OCI-LY3 (cell line): Measurements from ENCODE around the gene TRRAP.

ENCODE experiments used
- H2AFZ ChIP-seq: fragments of 200-600, 300-600 bp; shearing (Covaris generic); 2 replicates; pipeline ENCODE4 v1.6.0; 2014; ENCODE audit warnings: antibody characterized with exemption, low read depth, low read length
- H3K27ac ChIP-seq: fragments of 200-600, 300-600 bp; sonication (generic); 2 replicates; pipeline ENCODE4 v1.5.1; 2014; ENCODE audit warnings: mild to moderate bottlenecking, low read length, moderate library complexity, mixed read lengths
- H3K27me3 ChIP-seq: fragments of 200-600, 300-600 bp; sonication (generic); 2 replicates; pipeline ENCODE4 v1.6.1; 2014; ENCODE audit warnings: low read depth, low read length, mixed read lengths
- H3K36me3 ChIP-seq: fragments of 200-600, 300-600 bp; sonication (generic); replicated peaks from 2 replicates; pipeline ENCODE3; 2014; ENCODE audit warnings: low read depth, low read length, mixed read lengths
- H3K4me1 ChIP-seq: fragments of 300-600, 200-600 bp; sonication (generic); 2 replicates; pipeline ENCODE4 v1.6.1; 2014; ENCODE audit warnings: low read length, mixed read lengths
- H3K4me2 ChIP-seq: fragments of 200-600, 300-600 bp; sonication (generic); 2 replicates; pipeline ENCODE4 v1.6.1; 2014; ENCODE audit warnings: low read length, mixed read lengths
- H3K4me3 ChIP-seq: fragments of 300-600, 200-600 bp; sonication (generic); 2 replicates; pipeline ENCODE4 v1.5.1; 2014; ENCODE audit warnings: antibody characterized with exemption, mild to moderate bottlenecking, low read length, moderate library complexity
- H3K79me2 ChIP-seq: fragments of 300-600, 200-600 bp; shearing (Covaris generic); 2 replicates; pipeline ENCODE4 v1.6.1; 2014; ENCODE audit warnings: mild to moderate bottlenecking, low read length, mixed read lengths
- H3K9ac ChIP-seq: fragments of 300-600, 200-600 bp; shearing (Covaris generic); 2 replicates; pipeline ENCODE4 v1.6.0; 2014; ENCODE audit warnings: mild to moderate bottlenecking, low read length, moderate library complexity
- H3K9me3 ChIP-seq: fragments of 200-600, 300-600 bp; shearing (Covaris generic); 2 replicates; pipeline ENCODE4 v1.6.1; 2014; ENCODE audit warnings: low read length, mixed read lengths; ENCODE audit not compliant: insufficient read depth
- H4K20me1 ChIP-seq: fragments of 200-600, 300-600 bp; sonication (generic); 2 replicates; pipeline ENCODE4 v1.6.1; 2016; ENCODE audit warnings: low read length, mixed read lengths; ENCODE audit not compliant: insufficient read depth
- EZH2phosphoT487 ChIP-seq: fragments of 200-600 bp; shearing (Covaris generic); IDR thresholded peaks from 2 replicates; pipeline ENCODE4 v1.6.1; 2018; ENCODE audit warnings: antibody characterized with exemption, mixed run types, low read depth
- TF ChIP-seq, protein P1 (sequence below): fragments of 200-600, 300-600 bp; sonication (generic); IDR thresholded peaks from 2 replicates; pipeline ENCODE4 v1.5.1; 2014; ENCODE audit warnings: antibody characterized with exemption, low read length, low read depth

The TRRAP gene

DNA sequence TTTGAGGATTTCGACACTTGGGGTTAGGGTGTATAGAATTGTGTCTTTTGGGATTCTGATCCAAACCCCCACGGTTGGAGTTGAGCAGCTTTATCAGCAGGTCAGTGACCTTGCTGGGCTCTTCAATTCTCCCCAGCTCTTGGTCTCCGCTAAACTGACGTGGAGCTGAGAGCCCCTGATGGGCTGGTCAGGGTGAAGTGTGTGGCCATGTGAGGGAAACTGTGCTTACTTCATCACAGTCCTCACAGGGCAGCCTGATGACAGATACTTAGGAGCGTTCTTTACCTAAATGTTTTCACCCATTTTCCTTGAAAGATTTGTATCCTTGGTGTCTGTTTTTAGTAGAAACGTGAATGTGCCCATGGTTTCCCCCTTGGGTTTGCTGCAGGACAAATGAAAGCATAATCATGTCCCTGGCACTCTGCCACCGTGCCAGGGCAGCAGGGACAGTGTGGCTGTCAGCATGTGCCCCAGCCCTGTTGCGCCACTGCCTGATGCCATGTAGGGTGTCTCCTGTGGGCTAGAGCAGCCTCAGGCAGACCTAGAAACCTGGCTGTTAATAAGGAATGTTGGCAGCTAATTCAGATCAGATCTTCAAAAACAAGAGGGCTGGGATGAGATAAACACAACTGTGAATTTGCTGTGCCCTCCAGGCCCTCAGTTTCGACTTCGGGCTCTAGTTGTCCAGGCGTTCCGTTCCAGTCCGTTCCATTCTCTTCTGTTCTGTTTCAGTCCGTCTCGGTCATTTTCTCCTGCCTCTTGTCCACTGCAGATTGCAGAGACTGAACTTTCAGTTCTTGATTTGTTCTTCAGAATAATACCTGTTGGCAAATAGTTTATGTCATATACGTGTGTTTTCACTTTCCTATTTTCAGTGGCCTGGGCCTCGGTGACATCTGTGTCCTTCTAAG is 96.8 kb downstream of the TRRAP start:
- H3K4me3 ChIP-seq = no peak overlapping the region
- H3K27ac ChIP-seq = no peak overlapping the region
- peaks cover 68% of the 10 kb centered on the region for H3K36me3 ChIP-seq
- H3K4me2 ChIP-seq = no peak overlapping the region
- no peak overlapping the region for H2AFZ ChIP-seq
- no peaks in the 10 kb centered on the region for H3K4me1 ChIP-seq
- TF ChIP-seq, protein P1, sequence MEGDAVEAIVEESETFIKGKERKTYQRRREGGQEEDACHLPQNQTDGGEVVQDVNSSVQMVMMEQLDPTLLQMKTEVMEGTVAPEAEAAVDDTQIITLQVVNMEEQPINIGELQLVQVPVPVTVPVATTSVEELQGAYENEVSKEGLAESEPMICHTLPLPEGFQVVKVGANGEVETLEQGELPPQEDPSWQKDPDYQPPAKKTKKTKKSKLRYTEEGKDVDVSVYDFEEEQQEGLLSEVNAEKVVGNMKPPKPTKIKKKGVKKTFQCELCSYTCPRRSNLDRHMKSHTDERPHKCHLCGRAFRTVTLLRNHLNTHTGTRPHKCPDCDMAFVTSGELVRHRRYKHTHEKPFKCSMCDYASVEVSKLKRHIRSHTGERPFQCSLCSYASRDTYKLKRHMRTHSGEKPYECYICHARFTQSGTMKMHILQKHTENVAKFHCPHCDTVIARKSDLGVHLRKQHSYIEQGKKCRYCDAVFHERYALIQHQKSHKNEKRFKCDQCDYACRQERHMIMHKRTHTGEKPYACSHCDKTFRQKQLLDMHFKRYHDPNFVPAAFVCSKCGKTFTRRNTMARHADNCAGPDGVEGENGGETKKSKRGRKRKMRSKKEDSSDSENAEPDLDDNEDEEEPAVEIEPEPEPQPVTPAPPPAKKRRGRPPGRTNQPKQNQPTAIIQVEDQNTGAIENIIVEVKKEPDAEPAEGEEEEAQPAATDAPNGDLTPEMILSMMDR = no peak
- no peak for TF ChIP-seq EZH2phosphoT487
- no peak overlapping the region for H3K9ac ChIP-seq
- no peaks in the 10 kb centered on the region for H4K20me1 ChIP-seq
- H3K27me3 ChIP-seq = no peaks in the 10 kb centered on the region
- H3K9me3 ChIP-seq = no peaks in the 10 kb centered on the region
- no peaks in the 10 kb centered on the region for H3K79me2 ChIP-seq

DNA sequence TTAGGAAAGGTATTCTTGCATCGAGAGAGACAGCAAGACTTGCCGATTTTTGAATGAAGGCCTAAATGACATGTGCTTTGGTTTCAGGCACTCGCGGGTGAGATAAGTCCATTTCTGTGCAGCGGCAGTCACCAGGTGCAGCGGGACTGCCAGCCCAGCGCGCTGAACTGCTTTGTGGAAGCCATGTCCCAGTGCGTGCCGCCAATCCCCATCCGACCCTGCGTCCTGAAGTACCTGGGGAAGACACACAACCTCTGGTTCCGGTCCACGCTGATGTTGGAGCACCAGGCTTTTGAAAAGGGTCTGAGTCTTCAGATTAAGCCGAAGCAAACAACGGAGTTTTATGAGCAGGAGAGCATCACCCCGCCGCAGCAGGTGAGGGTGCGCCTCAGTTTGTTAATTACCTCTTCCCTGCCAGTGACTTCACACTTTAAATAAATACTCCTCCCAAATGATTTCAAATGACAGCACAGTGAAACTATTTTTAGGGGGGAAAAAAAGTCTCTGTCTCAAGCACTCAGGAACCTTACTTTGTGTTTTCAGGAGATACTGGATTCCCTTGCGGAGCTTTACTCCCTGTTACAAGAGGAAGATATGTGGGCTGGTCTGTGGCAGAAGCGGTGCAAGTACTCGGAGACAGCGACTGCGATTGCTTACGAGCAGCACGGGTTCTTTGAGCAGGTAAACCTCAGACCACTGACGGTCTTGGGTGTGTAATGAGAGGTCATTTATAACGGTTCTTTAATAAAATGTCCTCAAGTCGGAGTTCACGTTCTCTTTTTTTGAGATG is 98.3 kb downstream of the TRRAP start:
- Histone ChIP-seq H2AFZ (no peak overlapping the region), H3K4me3 (no peak overlapping the region), H3K79me2 (no peaks in the 10 kb centered on the region), H3K36me3 (peaks cover 66% of the 10 kb centered on the region), H3K27me3 (no peaks in the 10 kb centered on the region), H3K4me1 (no peaks in the 10 kb centered on the region), H3K9ac (no peak overlapping the region), H3K27ac (no peak overlapping the region), H4K20me1 (no peaks in the 10 kb centered on the region), H3K4me2 (no peak overlapping the region), H3K9me3 (no peaks in the 10 kb centered on the region)
- TF ChIP-seq, protein P1 = no peak
- TF ChIP-seq EZH2phosphoT487 = no peak

DNA sequence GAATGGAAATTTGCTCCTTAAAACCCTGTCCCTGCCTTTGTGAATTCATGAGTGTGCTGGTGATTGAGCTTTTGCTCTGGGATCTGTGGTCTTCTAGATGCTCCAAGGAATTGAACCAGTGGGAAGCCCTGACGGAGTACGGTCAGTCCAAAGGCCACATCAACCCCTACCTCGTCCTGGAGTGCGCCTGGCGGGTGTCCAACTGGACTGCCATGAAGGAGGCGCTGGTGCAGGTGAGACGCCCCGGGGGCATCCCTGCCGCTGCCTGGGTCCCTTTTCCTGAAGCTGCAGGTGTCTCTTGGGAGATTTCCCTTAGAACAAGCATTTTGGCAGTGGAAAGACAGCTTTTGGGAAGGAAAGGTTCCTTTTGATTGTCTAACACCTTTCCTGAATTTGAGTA is 100.3 kb downstream of the TRRAP start:
- Histone ChIP-seq H3K27me3 (no peaks in the 10 kb centered on the region), H3K4me3 (no peak overlapping the region), H3K9ac (no peak overlapping the region), H3K27ac (no peak overlapping the region), H3K36me3 (peaks cover 74% of the 10 kb centered on the region), H3K4me2 (no peak overlapping the region), H3K79me2 (no peaks in the 10 kb centered on the region), H4K20me1 (no peaks in the 10 kb centered on the region), H3K4me1 (no peaks in the 10 kb centered on the region), H3K9me3 (no peaks in the 10 kb centered on the region), H2AFZ (no peak overlapping the region)
- TF ChIP-seq, protein P1 = no peak
- no peak for TF ChIP-seq EZH2phosphoT487

DNA sequence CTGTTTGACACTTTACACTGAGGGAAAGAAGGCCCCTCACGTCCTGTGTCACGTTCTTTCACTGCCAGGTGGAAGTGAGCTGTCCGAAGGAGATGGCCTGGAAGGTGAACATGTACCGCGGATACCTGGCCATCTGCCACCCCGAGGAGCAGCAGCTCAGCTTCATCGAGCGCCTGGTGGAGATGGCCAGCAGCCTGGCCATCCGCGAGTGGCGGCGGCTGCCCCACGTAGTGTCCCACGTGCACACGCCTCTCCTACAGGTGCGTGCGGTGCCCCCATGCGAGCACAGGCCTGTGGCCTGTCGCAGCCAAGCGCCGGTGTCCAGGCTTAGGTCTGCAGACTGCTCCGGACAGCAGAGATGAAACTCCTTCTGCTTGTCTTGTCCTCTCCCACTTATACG is 103.4 kb downstream of the TRRAP start:
- no peak overlapping the region for H3K27ac ChIP-seq

More for the DNA sequence above, 103.4 kb downstream of the TRRAP start:
- Histone ChIP-seq H3K79me2 (no peaks in the 10 kb centered on the region), H4K20me1 (no peaks in the 10 kb centered on the region), H2AFZ (no peak overlapping the region), H3K4me3 (no peak overlapping the region), H3K4me2 (no peak overlapping the region), H3K4me1 (no peaks in the 10 kb centered on the region), H3K27me3 (no peaks in the 10 kb centered on the region), H3K36me3 (peaks cover 74% of the 10 kb centered on the region), H3K9me3 (no peaks in the 10 kb centered on the region; the same call in 1 of the 2 replicates), H3K9ac (no peak overlapping the region)
- TF ChIP-seq, protein P1 = no peak
- TF ChIP-seq EZH2phosphoT487 = no peak
